Measurements from ENCODE around the gene LSM14A. TPM values are rescaled to one million over a fixed set of nuclear protein-coding genes. Genes with fewer than 3 reads are reported as not detected.
"Not testable (repeated sequence)": the region's sequence is repeated elsewhere in the genome, so short reads cannot be mapped to it uniquely, and the experiment has no call there.

The LSM14A gene
- total RNA-seq, 3 donors from 2014 or later: 72.5 to 111 (median 85.6) TPM

DNA sequence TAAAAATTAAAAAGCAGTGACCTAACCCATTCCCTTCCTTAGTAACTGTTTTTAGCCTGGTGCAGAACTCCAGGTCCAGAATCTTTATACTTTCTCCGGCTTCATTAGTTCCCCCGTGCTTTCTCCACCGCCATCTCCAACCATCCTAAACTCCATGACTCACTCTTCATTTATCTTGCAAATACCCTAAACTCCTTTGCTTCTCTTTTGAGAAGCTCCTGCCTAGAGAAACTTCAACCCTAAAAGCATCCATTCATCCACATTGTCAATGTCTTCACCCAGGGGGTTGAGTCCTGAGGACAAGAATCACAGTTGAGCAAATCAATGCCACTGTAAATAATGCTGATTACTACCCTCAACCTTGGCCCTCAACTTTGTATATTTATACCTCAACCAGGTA, 65.0 kb downstream of the LSM14A start:
- Histone ChIP-seq H3K36me3 (ENCODE audit: low read depth) (no peaks in the 10 kb centered on the region), H3K9me3 (no peaks in the 10 kb centered on the region), H3K4me1 (ENCODE audit: low read depth) (peaks cover 9% of the 10 kb centered on the region), H3K4me3 (no peak overlapping the region)
- intact Hi-C loops (cut with DNase I, micrococcal nuclease): no loop called here
- TF ChIP-seq CTCF (IDR thresholded peaks at IDR 0.05): no peak
- DNase-seq (no peak), ATAC-seq (no peak)

DNA sequence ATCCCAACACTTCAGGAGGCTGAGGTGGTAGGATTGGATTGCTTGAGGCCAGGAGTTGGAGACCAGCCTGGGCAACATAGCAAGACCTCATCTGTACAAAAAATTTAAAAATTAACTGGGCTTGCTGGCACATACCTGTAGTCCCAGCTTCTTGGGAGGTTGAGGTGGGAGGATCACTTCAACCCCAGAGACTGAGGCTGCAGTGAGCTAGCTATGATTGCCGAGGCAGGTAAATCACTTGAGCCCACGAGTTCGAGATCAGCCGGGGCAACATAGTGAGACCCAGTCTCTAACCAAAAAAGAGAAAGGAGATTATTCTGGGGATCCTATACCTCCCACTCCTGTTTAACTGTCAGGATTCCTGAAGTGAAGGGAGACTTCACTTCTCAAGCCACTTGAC, 65.6 kb downstream of the LSM14A start:
- intact Hi-C loops (cut with DNase I, micrococcal nuclease): no loop called here
- no peak overlapping the region for H3K4me3 ChIP-seq
- no peak for TF ChIP-seq CTCF (IDR thresholded peaks at IDR 0.05)
- DNase-seq (no peak), ATAC-seq (no peak)
- peaks cover 9% of the 10 kb centered on the region for H3K4me1 ChIP-seq (ENCODE audit: low read depth)
- no peaks in the 10 kb centered on the region for H3K36me3 ChIP-seq (ENCODE audit: low read depth)
- H3K9me3 ChIP-seq: no peaks in the 10 kb centered on the region

GRCh38 chr19:34241513-34242337, 69.4 kb downstream of the LSM14A start:
- peak; percentile 44 for TF ChIP-seq CTCF (IDR thresholded peaks at IDR 0.05)
- Histone ChIP-seq H3K4me1 (ENCODE audit: low read depth) (no peaks in the 10 kb centered on the region), H3K4me3 (no peak overlapping the region), H3K36me3 (ENCODE audit: low read depth) (no peaks in the 10 kb centered on the region), H3K9me3 (no peaks in the 10 kb centered on the region)
- peak; percentile 95 for ATAC-seq
- DNase-seq: peak; percentile 69 to 83 (median 71)
- intact Hi-C loops (cut with DNase I, micrococcal nuclease): no loop called here

GRCh38 chr19:34243138-34243875, 71.0 kb downstream of the LSM14A start:
- H3K4me3 ChIP-seq; intact Hi-C loops (cut with DNase I, micrococcal nuclease); H3K36me3 ChIP-seq (ENCODE audit: low read depth); DNase-seq; H3K4me1 ChIP-seq (ENCODE audit: low read depth); ATAC-seq; H3K9me3 ChIP-seq: not testable (repeated sequence)

GRCh38 chr19:34243876-34244578, 71.7 kb downstream of the LSM14A start:
- TF ChIP-seq CTCF (IDR thresholded peaks at IDR 0.05): no peak
- ATAC-seq (no peak), DNase-seq (no peak)
- intact Hi-C loops (cut with DNase I, micrococcal nuclease): no loop called here
- H3K36me3 ChIP-seq (ENCODE audit: low read depth): no peaks in the 10 kb centered on the region
- H3K4me3 ChIP-seq: no peak overlapping the region
- no peaks in the 10 kb centered on the region for H3K4me1 ChIP-seq (ENCODE audit: low read depth)
- no peaks in the 10 kb centered on the region for H3K9me3 ChIP-seq
